AG09319 (cell line): ENCODE data around the gene EMX1.

Experiments
- DNase-seq: peaks from one replicate; pipeline ENCODE4 v3.0.0-alpha.2; 2010; ENCODE audit warnings: low read depth; ENCODE audit errors: extremely low read depth
- TF ChIP-seq, protein P1 (sequence below): IDR thresholded peaks from 2 replicates; pipeline ENCODE4 v1.5.1; 2011; ENCODE audit warnings: low read depth, mild to moderate bottlenecking, inconsistent platforms, low read length, moderate library complexity

Gene EMX1

GRCh38 chr2:72921088-72921851 lies 4.0 kb downstream of the EMX1 start:
- TF ChIP-seq, protein P1, sequence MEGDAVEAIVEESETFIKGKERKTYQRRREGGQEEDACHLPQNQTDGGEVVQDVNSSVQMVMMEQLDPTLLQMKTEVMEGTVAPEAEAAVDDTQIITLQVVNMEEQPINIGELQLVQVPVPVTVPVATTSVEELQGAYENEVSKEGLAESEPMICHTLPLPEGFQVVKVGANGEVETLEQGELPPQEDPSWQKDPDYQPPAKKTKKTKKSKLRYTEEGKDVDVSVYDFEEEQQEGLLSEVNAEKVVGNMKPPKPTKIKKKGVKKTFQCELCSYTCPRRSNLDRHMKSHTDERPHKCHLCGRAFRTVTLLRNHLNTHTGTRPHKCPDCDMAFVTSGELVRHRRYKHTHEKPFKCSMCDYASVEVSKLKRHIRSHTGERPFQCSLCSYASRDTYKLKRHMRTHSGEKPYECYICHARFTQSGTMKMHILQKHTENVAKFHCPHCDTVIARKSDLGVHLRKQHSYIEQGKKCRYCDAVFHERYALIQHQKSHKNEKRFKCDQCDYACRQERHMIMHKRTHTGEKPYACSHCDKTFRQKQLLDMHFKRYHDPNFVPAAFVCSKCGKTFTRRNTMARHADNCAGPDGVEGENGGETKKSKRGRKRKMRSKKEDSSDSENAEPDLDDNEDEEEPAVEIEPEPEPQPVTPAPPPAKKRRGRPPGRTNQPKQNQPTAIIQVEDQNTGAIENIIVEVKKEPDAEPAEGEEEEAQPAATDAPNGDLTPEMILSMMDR = no peak
- no peak for DNase-seq

GRCh38 chr2:72921853-72922252 lies 4.5 kb downstream of the EMX1 start:
- DNase-seq = no peak
- TF ChIP-seq, protein P1 = no peak

- TF ChIP-seq, protein P1 = no peak
Measured at GRCh38 chr2:72923833-72924352, 6.6 kb downstream of the EMX1 start.

DNA sequence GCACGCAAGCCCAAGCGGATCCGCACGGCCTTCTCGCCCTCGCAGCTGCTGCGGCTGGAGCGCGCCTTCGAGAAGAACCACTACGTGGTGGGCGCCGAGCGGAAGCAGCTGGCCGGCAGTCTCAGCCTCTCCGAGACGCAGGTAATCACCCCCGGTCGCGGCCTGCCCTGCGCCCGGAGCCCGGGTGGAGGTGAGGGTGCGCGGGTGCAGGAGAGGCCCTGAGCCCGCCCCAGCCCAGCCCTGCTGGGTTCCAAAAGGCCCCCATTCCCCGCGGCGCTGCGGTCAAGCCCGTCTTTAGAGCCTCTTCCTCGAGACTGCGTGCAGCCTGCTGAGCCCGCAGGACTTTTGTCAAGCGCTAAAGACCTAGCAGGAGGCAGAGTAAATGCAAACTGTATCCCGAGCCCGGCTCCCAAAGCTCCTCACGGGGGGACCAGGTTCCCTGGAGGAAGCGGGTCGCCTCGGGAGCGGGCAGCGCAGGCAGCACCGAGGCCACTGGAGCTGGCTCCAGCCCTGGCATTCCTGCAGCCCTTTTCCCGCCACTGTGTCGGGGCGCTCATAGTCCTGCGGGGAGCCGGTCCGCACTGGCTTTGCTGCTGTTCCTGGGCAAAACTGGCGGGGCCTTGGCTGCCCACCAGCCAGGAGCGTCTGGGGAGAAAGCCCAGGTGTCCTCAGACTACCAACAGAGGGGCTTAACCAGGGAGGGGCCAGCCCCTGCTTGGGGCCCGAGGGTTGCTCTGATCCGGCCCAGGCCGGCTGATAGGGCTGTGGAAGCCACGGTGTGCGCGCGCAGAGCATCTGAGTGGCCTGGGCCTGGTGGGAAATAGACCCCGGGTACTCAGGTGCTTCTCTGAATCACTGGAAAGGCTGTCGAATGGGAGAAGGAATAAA lies 7.3 kb downstream of the EMX1 start:
- DNase-seq = no peak
- TF ChIP-seq, protein P1 = no peak

More at GRCh38 chr2:72923833-72924352, 6.6 kb downstream of the EMX1 start:
- DNase-seq = no peak

- DNase-seq = no peak
- TF ChIP-seq, protein P1 = no peak
Measured at GRCh38 chr2:72925328-72925943, 8.1 kb downstream of the EMX1 start.

GRCh38 chr2:72926368-72926767 lies 9.0 kb downstream of the EMX1 start:
- TF ChIP-seq, protein P1 = no peak
- no peak for DNase-seq
